AG10803 (cell line): Measurements from ENCODE around the gene TMEM222.

Source experiments
- DNase-seq: peaks from one replicate; pipeline ENCODE4 v3.0.0; 2010; ENCODE audit warnings: low read depth
- H3K4me3 ChIP-seq: 2 replicates; pipeline ENCODE4 v1.5.1; 2011; ENCODE audit warnings: mild to moderate bottlenecking, low read length, control low read depth
- CTCF ChIP-seq: conservative IDR thresholded peaks from 2 replicates; pipeline ENCODE4 v1.5.1; 2011; ENCODE audit warnings: mild to moderate bottlenecking, low read length, control low read depth, inconsistent platforms

Gene TMEM222

GRCh38 chr1:27372022-27372807 lies 50.3 kb downstream of the TMEM222 start:
- no peak for DNase-seq
- no peak overlapping the region for H3K4me3 ChIP-seq
- no peak for TF ChIP-seq CTCF

GRCh38 chr1:27372808-27373690 lies 51.1 kb downstream of the TMEM222 start:
- peak; percentile 29; the same call in 1 of the 2 replicates for TF ChIP-seq CTCF
- H3K4me3 ChIP-seq = no peak overlapping the region
- no peak for DNase-seq

- H3K4me3 ChIP-seq = no peak within 1 kb of the TSS
- no peak for DNase-seq
- no peak for TF ChIP-seq CTCF
Measured at GRCh38 chr1:27374362-27375086, 52.6 kb downstream of the TMEM222 start, which contains the start of gene FCN3. FCN3 (minus strand) TSS chr1:27374824; CDS start chr1:27374818, 6 bp downstream.

GRCh38 chr1:27377760-27378495 lies 56.0 kb downstream of the TMEM222 start:
- H3K4me3 ChIP-seq = no peak overlapping the region
- no peak for DNase-seq
- TF ChIP-seq CTCF = no peak

- no peak overlapping the region for H3K4me3 ChIP-seq
- no peak for DNase-seq
- no peak for TF ChIP-seq CTCF
Measured at GRCh38 chr1:27379564-27380122, 57.7 kb downstream of the TMEM222 start.

- TF ChIP-seq CTCF = no peak
- DNase-seq = no peak
- no peak overlapping the region for H3K4me3 ChIP-seq
Measured at GRCh38 chr1:27380224-27380623, 58.3 kb downstream of the TMEM222 start.
